D721Med (cell line): ENCODE results near the gene MACROH2A1.

ENCODE experiments used
- DNase-seq: peaks from one replicate; pipeline ENCODE4 v3.0.0; 2011; ENCODE audit warnings: low spot score; ENCODE audit not compliant: insufficient read length
- FAIRE-seq: peaks from 2 replicates; lab custom pipeline; 2011; peaks lifted over from hg19 to GRCh38; lab: Jason Lieb, UNC
- TF ChIP-seq, protein P1 (sequence below): IDR thresholded peaks from 2 replicates; pipeline ENCODE4 v1.5.1; 2012; ENCODE audit warnings: mild to moderate bottlenecking, control low read depth; ENCODE audit not compliant: insufficient read depth; ENCODE audit errors: missing control alignments

MACROH2A1 gene

DNA sequence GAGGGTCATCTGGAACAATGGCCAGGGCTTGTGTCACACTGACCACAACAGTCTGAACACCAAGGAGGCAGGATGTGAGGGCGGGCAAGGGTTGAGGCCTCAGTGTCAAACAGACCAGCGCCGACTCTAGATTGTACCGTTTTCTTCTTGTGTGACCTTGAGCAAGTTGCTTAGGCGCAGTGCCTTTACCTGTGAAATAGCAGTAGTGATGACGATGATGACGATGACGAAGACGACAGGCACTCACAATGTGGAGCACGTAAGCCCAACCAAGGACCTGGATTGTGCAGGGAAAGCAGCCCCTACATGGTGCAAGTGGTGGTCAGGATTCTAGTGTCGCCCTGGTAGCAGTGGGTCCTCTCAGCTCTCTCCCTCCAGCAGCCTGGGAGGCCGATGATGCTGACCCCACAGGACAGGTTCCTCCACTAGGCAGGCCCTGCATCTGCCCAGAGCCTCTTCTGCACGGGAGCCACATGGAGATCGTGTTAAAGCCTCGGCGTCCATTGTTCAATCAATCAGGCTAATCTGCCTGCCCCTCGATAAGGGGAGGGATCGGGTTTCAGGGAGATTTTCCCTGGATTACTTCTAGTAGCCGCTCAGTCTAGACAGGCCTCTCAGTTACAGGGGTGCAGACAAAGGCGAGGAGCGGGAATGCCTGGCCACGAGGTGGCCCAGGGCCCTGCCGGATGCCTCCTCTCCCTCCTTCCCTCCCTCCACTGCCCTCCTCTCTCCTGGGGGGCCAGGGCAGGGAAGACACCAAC lies 91.7 kb downstream of the MACROH2A1 start:
- TF ChIP-seq, protein P1, sequence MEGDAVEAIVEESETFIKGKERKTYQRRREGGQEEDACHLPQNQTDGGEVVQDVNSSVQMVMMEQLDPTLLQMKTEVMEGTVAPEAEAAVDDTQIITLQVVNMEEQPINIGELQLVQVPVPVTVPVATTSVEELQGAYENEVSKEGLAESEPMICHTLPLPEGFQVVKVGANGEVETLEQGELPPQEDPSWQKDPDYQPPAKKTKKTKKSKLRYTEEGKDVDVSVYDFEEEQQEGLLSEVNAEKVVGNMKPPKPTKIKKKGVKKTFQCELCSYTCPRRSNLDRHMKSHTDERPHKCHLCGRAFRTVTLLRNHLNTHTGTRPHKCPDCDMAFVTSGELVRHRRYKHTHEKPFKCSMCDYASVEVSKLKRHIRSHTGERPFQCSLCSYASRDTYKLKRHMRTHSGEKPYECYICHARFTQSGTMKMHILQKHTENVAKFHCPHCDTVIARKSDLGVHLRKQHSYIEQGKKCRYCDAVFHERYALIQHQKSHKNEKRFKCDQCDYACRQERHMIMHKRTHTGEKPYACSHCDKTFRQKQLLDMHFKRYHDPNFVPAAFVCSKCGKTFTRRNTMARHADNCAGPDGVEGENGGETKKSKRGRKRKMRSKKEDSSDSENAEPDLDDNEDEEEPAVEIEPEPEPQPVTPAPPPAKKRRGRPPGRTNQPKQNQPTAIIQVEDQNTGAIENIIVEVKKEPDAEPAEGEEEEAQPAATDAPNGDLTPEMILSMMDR = no peak
- DNase-seq = no peak
- peak; percentile 35 for FAIRE-seq

DNA sequence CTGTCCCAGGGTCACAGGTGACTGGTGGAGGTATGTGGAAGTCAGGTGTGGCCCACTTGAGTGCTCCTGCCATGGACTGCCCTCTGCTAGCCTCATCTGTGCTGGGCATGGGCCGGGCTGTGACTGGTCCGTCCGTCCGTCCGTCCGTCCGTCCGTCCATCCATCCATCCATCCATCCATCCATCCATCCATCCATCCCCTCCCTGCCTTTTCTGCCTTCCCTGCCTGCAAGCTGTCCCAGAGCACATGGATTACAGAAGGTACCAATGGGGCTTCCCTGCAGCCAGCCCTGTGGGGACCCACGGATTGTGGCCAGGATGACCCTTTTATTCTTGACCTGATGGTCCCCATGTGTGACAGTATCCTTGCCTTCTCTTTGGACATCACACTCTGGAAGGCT lies 92.5 kb downstream of the MACROH2A1 start:
- FAIRE-seq (no peak), DNase-seq (no peak)
- TF ChIP-seq, protein P1 = no peak

DNA sequence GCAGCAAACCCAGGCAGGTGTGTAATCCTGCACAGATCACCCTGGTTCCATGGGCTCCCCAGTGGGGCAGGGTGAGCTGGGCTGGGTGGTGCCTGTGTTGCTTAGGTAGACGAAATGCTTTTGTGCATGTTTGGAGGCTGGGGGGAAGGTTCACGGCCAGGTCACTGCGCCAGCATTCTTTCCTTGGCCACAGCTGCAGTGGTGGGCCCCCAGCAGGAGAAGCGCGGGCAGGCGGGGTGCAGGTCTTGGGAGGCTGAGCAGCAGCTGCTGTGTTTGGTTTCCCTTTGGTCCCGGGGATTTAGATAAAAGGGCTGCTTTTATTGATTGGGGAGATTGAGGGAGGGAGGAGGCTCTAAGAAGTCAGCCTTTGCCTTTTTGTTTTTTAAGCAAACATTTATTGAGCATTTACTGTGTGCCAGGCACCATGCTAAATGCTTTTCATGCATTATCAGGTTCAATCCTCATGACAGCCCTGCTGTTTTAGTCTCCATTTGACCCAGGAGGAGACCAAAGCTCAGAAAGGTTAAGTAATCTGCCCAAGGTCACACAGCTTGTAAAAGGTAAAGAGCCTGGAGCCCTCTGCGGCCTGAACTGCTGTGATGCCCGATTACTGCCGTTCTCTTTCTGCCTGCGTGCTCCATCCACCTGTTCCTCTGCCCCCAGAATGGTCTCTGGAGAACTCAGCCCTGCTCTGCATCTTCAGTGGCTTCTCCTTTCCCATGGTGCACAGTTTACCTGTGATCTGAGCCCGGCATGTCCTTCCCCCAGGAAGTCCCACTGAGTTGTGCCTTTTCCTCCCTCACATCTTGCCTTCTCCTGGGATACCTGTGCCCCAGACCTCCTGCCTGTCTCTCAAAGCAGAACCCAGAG lies 94.4 kb downstream of the MACROH2A1 start:
- TF ChIP-seq, protein P1 = no peak
- DNase-seq (no peak), FAIRE-seq (no peak)

DNA sequence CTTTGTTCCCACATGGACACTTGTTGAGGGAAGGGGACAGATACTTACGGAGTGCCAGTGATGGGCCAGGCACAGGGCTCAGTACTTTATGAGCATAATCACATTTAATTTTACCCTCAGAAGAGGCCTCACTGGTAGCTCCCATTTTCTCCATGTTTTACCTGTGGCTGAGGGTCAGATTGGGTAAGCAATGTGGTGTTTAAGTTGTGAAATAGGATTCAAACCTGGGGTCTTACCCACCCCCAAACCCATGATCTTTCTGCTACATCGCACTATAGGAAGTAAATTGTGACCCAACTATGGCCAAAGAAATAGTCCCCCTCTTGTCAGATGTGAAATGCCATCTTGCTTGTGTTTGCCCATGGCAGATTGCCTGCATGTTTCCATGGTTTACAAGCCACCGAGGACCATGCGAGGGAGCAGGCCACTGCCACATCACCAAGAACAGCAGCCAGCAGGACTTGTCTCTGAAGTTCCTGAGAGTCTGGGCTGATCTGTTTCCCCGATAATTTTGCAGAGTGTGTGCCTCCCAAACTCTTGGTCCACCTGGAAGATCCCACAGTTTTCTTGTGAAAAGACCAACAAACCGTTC lies 95.4 kb downstream of the MACROH2A1 start:
- FAIRE-seq = no peak
- DNase-seq = no peak
- TF ChIP-seq, protein P1 = no peak

DNA sequence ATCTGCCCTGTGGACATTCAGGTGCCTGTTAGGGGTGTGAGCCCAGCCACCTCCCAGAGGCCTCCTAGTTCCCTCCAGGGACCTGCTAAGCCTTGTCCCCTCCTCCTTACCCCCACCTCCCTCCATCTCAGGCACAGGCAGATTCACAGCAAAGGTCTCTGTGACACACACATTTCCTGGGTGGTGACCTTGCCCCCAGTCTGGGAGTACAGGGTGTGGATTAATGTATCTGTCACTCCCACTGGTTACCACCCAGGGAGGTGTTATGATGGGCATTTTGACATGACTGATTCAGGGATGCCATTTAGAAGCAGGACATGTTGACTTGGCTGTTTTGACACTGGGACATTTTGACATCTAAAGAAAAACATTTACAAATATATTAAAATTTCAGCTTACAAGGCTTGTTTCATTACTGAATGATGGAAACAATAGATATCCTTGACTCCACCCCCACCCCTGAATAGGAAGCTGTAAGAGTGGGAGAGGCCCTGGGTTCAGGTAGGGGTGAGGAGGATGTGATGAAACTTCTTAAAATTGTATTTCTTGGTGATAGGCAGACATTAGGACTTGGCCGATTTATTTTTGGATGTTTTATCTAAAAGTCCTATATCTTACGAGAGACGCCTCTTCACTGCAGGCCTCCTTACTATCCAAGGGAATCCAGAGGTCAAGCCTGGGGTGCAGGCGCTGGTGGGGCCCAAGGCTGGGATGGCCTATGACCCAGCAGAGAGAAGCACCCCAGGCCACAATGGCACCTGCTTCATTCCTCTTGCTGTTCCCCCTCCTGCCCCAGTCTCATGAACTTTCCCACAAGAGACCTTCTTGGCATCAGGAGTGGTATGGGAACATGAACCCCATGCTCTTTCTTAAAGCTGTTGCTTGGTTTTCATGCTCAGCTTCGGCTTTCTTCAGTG lies 101.9 kb downstream of the MACROH2A1 start:
- TF ChIP-seq, protein P1 = no peak
- FAIRE-seq = no peak
- DNase-seq = no peak

DNA sequence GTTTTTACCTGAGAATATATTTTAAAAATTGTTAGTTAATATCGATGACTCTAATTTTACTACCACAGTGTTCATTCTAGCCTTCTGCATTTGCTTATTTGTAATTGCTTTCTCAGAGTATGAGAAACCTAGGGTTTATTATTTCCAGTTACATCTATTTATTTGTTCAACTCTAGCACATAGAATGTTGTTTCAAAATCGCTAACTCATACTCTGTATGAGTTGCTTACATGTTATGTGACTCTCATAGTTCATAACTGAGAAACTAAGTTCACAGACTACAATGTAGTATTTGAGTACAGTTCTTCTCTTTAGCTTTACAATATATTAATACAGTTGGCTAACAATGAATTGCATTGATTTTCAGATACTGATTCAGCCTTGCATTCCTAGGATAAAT lies 103.2 kb downstream of the MACROH2A1 start:
- peak; percentile 82 for FAIRE-seq
- no peak for DNase-seq
- TF ChIP-seq, protein P1 = no peak
